HUDEP-2 (cell line): Measurements from ENCODE around the gene PRM1.

Experiments
- DNase-seq, 76 experiments: peaks; one replicate each; lab custom pipeline; 2025; ENCODE audit not compliant: unreplicated experiment in 76 of 76; lab: John Stamatoyannopoulos, UW

The PRM1 gene

GRCh38 chr16:11254913-11255736 is 26.0 kb downstream of the PRM1 start:
- DNase-seq: peak in 30 of 76 experiments; percentile 19 to 62 (median 32)

DNA sequence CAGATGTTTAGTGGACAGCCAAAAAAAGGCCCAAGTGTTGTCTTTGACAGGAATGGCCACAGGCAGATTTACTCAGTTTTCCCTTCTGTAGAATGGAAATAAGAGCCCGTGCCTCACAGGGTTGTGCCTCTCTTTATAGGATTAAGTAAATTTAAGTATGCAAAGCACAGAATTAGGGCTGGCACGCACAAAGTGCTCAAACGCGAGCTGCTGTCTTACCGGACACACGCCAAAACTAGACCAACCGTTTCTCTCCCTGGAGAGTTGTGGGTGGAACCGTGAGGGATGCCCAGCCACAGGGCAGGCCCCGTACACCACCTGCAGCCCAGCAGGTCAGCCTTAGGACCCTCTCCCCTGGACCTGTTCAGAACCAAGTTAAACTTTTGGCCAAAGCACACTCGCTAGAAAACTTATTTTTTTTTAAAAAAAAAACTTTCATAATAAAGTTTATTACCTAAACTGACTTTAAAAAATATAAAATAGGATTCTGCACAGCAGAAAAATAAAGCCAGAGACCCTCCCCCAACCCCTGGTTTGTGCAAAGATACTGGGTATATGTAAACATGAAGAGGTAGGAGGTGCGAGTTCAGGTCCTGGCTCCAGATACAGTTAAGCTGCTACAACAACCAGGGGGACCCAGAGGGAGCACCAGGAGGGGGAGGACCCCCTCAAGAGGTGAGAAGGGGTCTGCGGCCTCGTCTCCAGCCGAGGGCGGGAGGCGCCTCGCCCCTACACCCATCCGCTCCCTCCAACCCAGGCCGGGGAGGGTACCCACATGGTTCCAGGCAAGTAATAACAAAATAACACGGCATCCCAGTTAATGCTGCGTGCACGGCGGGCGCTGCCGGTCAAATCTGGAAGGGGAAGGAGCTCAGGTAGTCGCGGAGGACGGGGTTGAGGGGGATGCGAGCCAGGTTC is 26.9 kb downstream of the PRM1 start:
- peak in 1 of 76 experiments; percentile 23 for DNase-seq

DNA sequence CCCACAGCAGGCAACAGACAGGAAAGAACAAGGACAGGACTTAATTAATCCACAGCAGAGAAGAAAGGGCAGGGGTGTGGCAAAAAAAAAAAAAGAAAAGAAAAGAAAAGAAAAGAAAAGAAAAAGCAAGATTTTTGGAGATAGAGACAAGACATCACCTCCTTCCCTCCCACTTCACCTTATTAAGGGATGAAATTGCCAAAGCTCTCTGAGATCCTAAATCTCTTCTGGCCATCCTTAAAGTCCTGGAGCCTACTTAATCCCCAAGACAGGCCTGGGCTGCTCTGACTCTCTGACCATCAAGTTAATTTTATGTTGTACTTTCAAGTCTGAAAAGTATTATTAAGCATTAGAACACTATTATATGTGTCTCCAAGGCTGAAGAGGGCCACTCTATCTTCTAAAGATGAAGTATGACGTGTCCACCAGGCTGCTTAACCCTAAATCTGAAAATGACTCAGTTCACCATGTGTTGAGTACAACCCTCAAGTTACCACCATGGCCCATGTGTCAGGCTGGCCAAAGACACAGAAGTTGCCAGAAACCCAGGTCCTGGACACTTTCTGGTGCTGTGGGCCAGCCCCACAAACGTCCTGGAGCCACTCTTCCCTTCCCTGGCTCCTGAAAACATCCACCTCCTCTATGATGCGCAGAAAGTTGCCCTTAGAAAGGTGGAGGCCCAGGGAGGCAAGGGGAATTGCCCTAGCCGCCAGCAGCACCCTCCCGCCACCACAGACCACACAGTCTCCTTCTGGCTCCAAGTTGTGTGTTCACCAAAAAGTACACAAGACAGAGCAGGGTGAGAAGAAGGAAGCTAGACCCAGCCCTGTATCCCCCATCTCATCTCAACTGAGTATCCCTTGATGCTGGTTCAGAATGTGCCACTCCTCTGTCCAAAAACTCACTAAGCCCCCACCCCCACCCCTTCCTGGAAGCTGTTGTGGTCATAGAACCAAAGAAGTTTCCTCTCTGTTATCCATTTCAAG is 27.8 kb downstream of the PRM1 start:
- peak in 2 of 76 experiments; percentile 14 to 21 for DNase-seq

GRCh38 chr16:11252482-11252931 is 28.6 kb downstream of the PRM1 start:
- no peak for DNase-seq

DNA sequence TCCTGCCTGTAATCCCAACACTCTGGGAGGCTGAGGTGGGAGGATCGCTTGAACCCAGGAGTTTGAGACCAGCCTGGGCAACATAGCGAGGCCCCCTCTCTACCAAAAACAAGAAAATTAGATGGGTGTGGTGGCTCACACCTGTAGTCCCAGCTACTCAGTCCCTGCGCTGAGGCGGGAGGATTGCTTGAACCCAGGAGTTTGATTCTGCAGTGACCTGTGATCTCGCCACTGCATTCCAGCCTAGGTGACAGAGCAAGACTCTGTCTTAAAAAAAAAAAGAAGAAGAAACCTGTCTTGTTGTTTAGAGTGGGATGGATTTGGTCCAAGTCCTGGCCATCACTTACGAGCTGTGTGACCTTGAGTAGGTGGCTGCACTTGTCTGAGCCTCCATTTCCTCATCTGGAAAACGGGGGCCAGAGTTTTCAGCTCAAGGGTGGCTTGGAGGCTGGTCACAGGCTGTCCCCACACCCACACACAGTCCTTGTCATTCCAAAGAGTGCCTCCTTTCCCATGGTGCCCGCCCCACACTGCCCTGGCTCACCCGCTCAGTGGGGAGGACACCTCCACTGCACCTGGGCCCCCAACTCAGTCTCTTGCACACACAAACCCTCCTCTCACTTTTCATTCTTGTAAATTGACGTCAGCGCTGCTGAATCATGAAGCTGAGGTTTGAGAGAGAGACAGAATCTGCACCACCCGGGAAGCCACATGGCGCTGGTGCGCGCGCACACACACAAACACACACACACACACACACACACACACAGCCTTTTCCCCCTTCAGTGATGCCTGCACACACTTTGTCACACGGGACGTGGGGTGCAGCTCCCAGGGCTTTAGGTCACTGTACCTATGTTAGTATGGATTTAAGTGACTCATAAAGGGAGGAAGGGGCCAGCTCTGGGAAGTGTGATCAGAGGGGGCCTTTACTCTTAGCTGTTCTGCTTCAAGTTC is 29.3 kb downstream of the PRM1 start:
- DNase-seq: no peak

DNA sequence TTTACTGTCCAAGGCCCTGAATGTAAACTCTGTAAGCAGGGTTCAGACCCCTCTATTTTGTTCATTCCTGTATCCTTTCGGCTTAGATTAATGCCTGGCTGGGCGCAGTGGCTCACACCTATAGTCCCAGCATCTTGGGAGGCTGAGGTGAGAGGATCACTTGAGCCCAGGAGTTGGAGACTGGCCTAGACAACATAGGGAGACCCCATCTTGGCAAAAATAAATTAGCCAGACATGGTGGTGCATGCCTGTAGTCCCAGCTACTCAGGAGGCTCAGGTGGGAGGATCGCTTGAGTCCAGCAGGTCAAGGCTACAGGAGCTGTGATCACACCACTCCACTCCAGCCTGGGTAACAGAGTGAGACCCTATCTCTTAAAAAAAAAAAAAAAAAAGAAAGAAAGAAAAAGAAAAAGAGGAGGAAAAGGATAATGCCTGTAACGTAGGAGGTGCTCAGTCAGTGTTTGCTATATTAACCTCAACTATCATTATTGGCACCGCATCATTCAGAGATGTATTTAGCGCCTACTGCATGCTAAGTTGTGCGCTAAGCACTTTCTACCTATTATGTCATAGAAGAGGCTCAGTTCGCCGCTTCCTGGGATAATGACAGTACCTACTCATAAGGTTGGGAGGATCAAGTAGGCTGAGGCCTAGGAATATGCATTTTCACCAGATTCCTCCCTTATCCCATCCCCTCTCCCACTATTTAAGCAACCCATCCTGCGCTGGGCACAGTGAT is 30.2 kb downstream of the PRM1 start:
- no peak for DNase-seq

- DNase-seq: no peak
These were observed 30.9 kb downstream of the PRM1 start for GRCh38 chr16:11250091-11250785.

GRCh38 chr16:11249233-11250061 is 31.7 kb downstream of the PRM1 start:
- no peak for DNase-seq

GRCh38 chr16:11248133-11248532 is 33.0 kb downstream of the PRM1 start:
- no peak for DNase-seq

GRCh38 chr16:11245988-11246387 is 35.1 kb downstream of the PRM1 start:
- no peak for DNase-seq

- no peak for DNase-seq
These were observed 35.9 kb downstream of the PRM1 start for GRCh38 chr16:11245222-11245737.

DNA sequence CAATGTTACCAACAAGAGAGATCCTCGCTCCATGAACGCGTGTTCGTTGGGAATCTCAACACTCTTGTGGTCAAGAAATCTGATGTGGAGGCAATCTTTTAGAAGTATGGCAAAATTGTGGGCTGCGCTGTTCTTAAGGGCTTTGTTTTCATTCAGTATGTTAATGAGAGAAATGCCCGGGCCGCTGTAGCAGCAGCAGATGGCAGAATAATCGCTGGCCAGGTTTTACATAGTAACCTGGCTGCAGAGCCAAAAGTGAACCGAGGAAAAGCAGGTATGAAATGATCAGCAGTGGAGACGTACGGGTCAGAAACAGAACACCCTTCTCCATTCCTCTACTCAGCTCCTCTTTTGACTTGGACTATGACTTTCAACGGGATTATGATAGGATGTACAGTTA is 38.5 kb downstream of the PRM1 start:
- no peak for DNase-seq

DNA sequence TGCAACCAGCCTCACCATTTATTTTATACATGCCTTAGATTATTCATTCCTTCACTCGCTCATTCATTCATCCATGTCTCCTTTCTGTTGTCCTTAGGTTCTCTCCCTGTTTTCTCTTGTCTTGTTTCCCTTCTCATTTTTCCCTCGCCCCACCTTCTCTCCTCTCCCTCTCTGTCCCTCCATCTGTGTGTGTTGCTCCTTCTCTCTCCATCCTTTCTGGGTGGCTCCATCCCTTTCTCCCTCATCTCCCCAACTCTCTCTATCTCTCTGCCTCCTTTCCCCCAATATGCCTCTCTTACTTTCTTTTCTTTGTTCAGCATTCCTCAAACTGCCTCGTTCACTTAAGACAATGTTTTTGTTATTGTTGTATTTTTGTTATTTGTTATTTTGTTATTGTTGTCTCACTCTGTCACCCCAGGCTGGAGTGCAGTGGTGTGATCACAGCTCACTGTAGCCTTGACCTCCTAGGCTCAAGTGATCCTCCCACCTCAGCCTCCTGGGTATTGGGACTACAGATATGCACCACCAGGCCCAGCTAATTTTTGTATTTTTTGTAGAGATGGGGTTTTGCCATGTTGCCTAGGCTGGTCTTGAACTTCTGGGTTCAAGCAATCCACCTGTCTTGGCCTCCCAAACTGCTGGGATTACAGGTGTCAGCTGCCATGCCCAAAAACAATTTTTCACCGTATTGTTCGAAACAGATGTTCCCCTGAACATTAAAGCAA is 39.5 kb downstream of the PRM1 start:
- DNase-seq: no peak

DNA sequence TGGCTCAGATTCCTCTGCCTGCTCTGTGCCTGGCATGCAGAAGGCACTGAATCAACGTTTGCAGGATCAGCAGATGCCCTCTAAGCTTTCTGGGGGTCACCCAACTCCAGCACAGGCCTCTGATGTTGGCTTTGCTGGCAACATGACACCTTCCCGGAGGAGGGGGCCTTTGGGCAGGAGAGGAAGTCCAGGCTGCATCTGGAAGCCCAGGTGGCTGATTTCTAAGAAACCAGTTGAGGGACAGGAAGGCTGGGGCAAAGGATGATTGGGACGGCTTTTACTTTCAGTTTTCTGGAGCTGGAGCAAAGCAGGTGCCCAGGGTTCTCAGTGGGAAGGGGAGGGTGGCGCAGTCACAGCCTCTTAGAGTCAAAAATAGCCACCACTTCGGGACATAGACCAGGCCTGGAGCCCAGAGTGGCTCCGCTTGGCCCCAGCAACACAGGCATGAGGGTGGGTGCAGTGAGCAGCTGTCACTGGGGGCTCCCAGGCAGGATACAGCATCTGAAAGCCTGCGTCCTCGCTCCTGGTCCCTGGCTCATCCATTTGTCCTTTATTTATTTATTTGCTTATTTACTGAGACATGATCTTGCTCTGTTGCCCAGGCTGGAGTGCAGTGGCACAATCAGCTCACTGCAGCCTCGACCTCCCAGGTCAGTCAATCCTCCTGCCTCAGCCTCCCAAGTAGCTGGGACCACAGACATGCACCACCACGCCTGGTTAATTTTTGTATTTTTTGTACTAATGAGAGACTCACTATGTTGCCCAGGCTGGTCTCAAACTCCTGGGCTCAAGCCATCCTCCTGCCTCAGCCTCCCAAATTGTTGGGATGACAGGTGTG is 40.3 kb downstream of the PRM1 start:
- no peak for DNase-seq
